NCI-H1092 (cell line): ENCODE measurements around the gene SFSWAP.
A peak's percentile ranks its signal among the peaks of the same experiment; 100 is the strongest.
"Not testable (repeated sequence)": the region's sequence is repeated elsewhere in the genome, so short reads cannot be mapped to it uniquely, and the experiment has no call there.

Experiments
- DNase-seq: peaks from one replicate; lab custom pipeline; 2025; lab: John Stamatoyannopoulos, UW

Gene SFSWAP

DNA sequence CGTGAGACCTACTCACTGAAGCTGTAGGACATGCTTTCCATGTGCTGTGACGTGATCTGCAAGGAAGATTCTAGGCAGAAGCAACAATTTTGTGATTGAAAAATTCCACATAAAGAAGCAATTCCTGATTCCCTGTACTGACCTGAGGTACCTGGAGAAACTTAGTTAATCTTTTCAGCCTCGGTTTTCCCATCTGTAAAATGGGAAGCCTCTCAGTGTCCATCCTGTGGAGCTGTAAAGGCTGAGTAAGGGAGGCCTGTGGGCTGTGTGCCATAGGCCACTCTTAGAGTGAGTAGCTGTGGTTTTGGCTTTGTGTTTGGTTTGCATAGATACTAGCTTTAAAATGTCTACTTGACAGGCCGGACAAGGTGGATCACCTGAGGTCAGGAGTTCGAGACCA is 50.7 kb downstream of the SFSWAP start:
- DNase-seq: no peak

GRCh38 chr12:131764738-131765137 is 53.8 kb downstream of the SFSWAP start:
- no peak for DNase-seq

GRCh38 chr12:131765961-131766360 is 55.1 kb downstream of the SFSWAP start:
- no peak for DNase-seq

DNA sequence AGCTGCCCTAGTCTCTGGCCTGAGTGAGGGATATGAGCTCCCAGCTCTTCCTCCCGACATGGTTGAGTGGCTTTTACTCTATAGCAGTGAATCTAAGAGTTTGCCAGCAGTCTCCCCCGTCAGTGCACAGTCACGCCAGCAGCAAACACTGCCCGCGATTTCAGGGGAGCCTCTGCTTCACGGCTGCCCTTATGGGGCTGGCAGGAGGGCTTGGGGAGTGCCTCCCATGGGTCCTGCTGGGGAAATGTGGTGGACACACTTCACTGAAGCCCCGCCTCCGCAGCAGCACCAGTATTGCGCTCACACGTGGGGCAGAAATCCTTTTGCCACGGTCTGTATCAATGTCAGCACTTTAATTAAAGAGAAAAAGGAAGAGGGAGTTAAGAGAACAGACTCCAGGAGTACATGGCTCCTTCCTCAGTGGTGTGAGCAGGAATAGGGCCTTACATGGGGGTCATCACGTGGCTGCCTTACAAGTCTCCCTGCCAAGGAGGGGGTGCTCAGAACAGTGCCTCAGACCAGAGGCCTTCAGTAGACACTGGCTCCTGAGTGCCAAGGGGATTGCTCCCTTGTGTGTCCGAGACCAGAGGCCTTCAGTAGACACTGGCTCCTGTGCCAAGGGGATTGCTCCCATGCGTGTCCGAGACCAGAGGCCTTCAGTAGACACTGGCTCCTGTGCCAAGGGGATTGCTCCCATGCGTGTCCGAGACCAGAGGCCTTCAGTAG is 55.7 kb downstream of the SFSWAP start:
- DNase-seq: no peak

DNA sequence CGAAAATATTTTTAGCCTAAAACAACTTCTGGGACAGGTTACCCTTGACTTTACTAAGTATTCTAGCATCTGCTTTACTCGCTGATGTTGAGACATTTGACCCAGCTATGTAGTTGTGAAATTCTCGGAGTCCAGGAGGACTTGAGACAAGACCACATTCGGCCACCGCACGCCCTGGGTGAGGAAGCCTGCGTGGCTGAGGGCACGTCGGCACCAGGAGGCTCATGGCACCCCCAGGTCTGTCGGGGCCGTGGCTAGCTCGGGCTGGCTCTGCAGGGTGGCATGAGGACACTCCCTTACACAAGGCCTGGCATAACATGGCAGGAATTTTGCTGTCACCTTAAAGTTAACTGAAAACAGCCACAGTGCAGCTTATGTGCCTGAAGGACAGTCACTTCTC is 59.2 kb downstream of the SFSWAP start:
- no peak for DNase-seq

GRCh38 chr12:131771965-131772364 is 61.1 kb downstream of the SFSWAP start:
- DNase-seq: no peak

GRCh38 chr12:131773582-131774221 is 62.8 kb downstream of the SFSWAP start:
- DNase-seq: no peak

- DNase-seq: peak; percentile 39
These were observed 63.9 kb downstream of the SFSWAP start for GRCh38 chr12:131774576-131775391.

- DNase-seq: no peak
These were observed 64.7 kb downstream of the SFSWAP start for GRCh38 chr12:131775392-131776236.

GRCh38 chr12:131776237-131776889 is 65.5 kb downstream of the SFSWAP start:
- no peak for DNase-seq

DNA sequence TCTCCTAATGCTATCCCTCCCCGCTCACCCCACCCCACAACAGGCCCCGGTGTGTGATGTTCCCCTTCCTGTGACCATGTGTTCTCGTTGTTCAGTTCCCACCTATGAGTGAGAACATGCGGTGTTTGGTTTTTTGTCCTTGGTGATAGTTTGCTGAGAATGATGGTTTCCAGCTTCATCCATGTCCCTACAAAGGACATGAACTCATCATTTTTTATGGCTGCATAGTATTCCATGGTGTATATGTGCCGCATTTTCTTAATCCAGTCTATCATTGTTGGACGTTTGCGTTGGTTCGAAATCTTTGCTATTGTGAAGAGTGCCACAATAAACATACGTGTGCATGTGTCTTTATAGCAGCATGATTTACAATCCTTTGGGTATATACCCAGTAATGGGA is 66.4 kb downstream of the SFSWAP start:
- DNase-seq: not testable (repeated sequence)

DNA sequence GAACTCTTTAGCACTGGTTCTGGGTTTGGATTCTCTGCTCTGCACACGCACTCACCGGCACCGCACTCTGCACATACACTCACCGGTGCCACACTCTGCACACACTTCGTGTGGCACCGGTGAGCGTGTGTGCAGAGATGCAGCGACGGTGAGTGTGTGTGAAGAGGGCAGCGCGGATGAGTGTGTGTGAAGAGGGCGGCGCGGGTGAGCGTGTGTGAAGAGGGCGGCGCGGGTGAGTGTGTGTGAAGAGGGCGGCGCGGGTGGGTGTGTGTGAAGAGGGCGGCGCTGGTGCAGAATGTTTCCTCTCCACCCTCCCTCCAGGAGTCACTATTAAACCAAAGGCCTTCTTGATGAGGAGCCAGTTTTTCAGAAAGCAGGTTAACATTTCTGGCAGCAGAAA is 68.1 kb downstream of the SFSWAP start:
- DNase-seq: no peak

- no peak for DNase-seq
These were observed 71.2 kb downstream of the SFSWAP start for GRCh38 chr12:131782061-131782460.

- DNase-seq: no peak
These were observed 73.1 kb downstream of the SFSWAP start for GRCh38 chr12:131783915-131784541.

GRCh38 chr12:131784909-131785762 is 74.2 kb downstream of the SFSWAP start:
- no peak for DNase-seq

DNA sequence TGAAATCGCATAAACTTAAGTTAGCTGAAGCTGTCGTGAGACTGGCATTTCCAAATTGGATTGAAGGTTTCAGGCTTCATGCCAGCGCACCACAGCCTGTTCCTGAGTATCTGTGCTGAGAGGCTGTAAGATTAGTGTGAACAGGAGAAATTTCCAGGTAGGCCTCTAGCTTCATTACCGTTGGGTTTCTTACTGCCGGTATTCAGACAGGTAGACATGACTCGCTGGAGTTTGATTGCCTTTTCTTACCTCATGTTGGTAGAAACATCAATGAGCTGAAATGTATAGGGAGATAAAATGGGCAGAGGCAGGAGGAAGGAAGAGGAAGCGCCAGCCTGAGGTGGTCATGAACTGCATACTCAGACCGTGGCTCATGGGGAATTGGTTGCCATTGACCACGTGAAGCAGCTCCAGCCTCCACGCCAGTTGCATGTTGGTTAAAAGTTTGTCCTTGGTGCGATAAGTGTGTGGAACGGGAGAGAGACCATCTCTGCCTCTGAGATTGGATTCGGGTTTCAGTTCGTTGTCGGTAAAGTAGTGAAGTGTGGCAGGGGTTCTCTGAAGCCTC is 75.0 kb downstream of the SFSWAP start:
- no peak for DNase-seq

DNA sequence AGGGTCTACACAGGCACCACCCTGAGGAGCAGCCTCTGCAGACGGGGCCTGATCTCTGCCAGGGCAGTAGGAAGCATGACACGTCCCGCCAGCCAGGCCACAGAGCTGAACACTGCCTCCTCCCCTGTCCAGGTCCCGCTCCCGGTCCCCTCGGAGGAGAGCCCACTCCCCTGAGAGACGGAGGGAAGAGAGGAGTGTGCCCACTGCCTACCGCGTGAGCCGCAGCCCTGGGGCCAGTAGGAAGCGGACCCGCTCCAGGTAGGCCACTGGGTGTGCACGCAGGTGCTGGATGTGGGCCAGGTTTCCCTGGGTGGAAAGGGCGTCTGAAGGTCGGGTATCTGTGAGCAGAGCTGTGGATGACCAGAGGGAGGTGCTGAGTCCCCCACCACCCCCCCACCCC is 75.4 kb downstream of the SFSWAP start:
- DNase-seq: no peak

GRCh38 chr12:131787143-131787660 is 76.3 kb downstream of the SFSWAP start:
- no peak for DNase-seq

GRCh38 chr12:131788070-131788469 is 77.2 kb downstream of the SFSWAP start:
- no peak for DNase-seq
